Sigmoid colon (tissue), 4 donors: ENCODE data around the gene ATG13.

Experiments
- CTCF ChIP-seq, 4 experiments: fragments of 450-650 bp in 3 of 4; fragments of 200-600 bp in 1 of 4; IDR thresholded peaks; one replicate each; pipeline ENCODE4 v1.5.1; 2016 to 2019; ENCODE audit warnings: antibody characterized with exemption in 4 of 4, mild to moderate bottlenecking in 3 of 4, moderate library complexity in 2 of 4
- EP300 ChIP-seq, 4 donors: sonication (generic); formaldehyde crosslinking; IDR thresholded peaks; one replicate each; pipeline ENCODE4 v1.6.1; 2017; ENCODE audit warnings: antibody characterized with exemption in 4 of 4
- POLR2A ChIP-seq, 2 donors: fragments of 450-650 bp; IDR thresholded peaks; one replicate each; pipeline ENCODE4 v1.6.1; 2016; ENCODE audit warnings: antibody characterized with exemption in 2 of 2, mild to moderate bottlenecking in 2 of 2, moderate library complexity in 2 of 2
- POLR2AphosphoS5 ChIP-seq, 4 donors: sonication (generic); formaldehyde crosslinking; IDR thresholded peaks; one replicate each; pipeline ENCODE4 v1.6.1; 2017; ENCODE audit warnings: antibody characterized with exemption in 4 of 4

GRCh38 chr11:46590740-46591605 is 26.4 kb upstream of the ATG13 start:
- TF ChIP-seq CTCF (IDR thresholded peaks at IDR 0.05), result no peak
- TF ChIP-seq EP300 (IDR thresholded peaks at IDR 0.05), result no peak
- TF ChIP-seq POLR2A (IDR thresholded peaks at IDR 0.05), result no peak
- no peak for TF ChIP-seq POLR2AphosphoS5 (IDR thresholded peaks at IDR 0.05)
